AML-193 (cell line): ENCODE results near the gene CDON.
"Not testable (repeated sequence)": the region's sequence is repeated elsewhere in the genome, so short reads cannot be mapped to it uniquely, and the experiment has no call there.

Source experiments
- DNase-seq, 2 experiments: peaks; one replicate each; lab custom pipeline; 2025; lab: John Stamatoyannopoulos, UW

The CDON gene

GRCh38 chr11:125995313-125995712 lies 67.4 kb downstream of the CDON start:
- no peak for DNase-seq

GRCh38 chr11:125994509-125994908 lies 68.2 kb downstream of the CDON start:
- DNase-seq: no peak

GRCh38 chr11:125992893-125993292 lies 69.8 kb downstream of the CDON start:
- no peak for DNase-seq

GRCh38 chr11:125990244-125990643 lies 72.4 kb downstream of the CDON start:
- DNase-seq: no peak

- DNase-seq: no peak
These were observed 75.5 kb downstream of the CDON start for GRCh38 chr11:125987066-125987641.

- not testable (repeated sequence) for DNase-seq
These were observed 76.7 kb downstream of the CDON start for GRCh38 chr11:125985956-125986355.

- DNase-seq: no peak
These were observed 80.3 kb downstream of the CDON start for GRCh38 chr11:125982348-125982730.

- DNase-seq: no peak
These were observed 82.2 kb downstream of the CDON start for GRCh38 chr11:125980436-125980835.

- no peak for DNase-seq
These were observed 83.2 kb downstream of the CDON start for GRCh38 chr11:125979511-125979910.

- DNase-seq: no peak
These were observed 83.8 kb downstream of the CDON start for GRCh38 chr11:125978778-125979407.

- DNase-seq: no peak
These were observed 84.4 kb downstream of the CDON start for GRCh38 chr11:125978181-125978716.

GRCh38 chr11:125977333-125977732 lies 85.3 kb downstream of the CDON start:
- no peak for DNase-seq

GRCh38 chr11:125976156-125976555 lies 86.5 kb downstream of the CDON start:
- DNase-seq: no peak

GRCh38 chr11:125975634-125976033 lies 87.0 kb downstream of the CDON start:
- no peak for DNase-seq

GRCh38 chr11:125974284-125974683 lies 88.4 kb downstream of the CDON start:
- DNase-seq: no peak

GRCh38 chr11:125971618-125972017 lies 91.0 kb downstream of the CDON start:
- DNase-seq: no peak

GRCh38 chr11:125968354-125968753 lies 94.3 kb downstream of the CDON start:
- DNase-seq: peak; percentile 26 to 34

- DNase-seq: no peak
These were observed 95.2 kb downstream of the CDON start for GRCh38 chr11:125967515-125967914.

- no peak for DNase-seq
These were observed 101.9 kb downstream of the CDON start for GRCh38 chr11:125960771-125961170.

GRCh38 chr11:125959931-125960330 lies 102.7 kb downstream of the CDON start:
- no peak for DNase-seq

- no peak for DNase-seq
These were observed 103.2 kb downstream of the CDON start for GRCh38 chr11:125959511-125959910.

GRCh38 chr11:125958872-125959400 lies 103.7 kb downstream of the CDON start:
- DNase-seq: no peak

- no peak for DNase-seq
These were observed 104.9 kb downstream of the CDON start for GRCh38 chr11:125957618-125958332.
